ENCODE results near the gene ZBTB40.

DNA sequence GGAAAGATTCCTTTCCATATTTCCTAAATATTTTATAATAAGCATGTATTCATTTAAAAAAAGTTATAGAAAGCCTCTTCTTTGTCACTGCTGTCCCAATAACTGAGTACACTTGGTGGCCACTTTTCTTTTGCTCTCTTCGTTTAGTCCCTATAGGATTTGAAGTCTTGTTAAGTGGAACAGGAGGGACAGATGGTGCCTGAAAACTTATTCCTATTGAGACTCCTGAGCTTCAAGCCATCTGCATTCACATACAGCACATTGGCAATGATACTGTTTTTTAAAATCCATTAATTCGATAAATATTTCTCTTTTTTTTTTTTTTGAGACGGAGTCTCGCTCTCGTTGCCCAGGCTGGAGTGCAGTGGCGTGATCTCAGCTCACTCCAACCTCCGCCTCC is 2.0 kb upstream of the ZBTB40 start:
- TF ChIP-seq EZH2 (IDR thresholded peaks at IDR 0.05; ENCODE audit: borderline replicate concordance, low read length): no peak
- TF ChIP-seq, protein P1, sequence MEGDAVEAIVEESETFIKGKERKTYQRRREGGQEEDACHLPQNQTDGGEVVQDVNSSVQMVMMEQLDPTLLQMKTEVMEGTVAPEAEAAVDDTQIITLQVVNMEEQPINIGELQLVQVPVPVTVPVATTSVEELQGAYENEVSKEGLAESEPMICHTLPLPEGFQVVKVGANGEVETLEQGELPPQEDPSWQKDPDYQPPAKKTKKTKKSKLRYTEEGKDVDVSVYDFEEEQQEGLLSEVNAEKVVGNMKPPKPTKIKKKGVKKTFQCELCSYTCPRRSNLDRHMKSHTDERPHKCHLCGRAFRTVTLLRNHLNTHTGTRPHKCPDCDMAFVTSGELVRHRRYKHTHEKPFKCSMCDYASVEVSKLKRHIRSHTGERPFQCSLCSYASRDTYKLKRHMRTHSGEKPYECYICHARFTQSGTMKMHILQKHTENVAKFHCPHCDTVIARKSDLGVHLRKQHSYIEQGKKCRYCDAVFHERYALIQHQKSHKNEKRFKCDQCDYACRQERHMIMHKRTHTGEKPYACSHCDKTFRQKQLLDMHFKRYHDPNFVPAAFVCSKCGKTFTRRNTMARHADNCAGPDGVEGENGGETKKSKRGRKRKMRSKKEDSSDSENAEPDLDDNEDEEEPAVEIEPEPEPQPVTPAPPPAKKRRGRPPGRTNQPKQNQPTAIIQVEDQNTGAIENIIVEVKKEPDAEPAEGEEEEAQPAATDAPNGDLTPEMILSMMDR (IDR thresholded peaks at IDR 0.05; ENCODE audit: low read length): no peak

All from OCI-LY1 (cell line).